GM21367 (cell line): Measurements from ENCODE around the gene ANLN.
"Not testable (repeated sequence)": the region's sequence is repeated elsewhere in the genome, so short reads cannot be mapped to it uniquely, and the experiment has no call there.

Experiments used
- ATAC-seq: cut with Tn5 transposase; IDR thresholded peaks from one replicate; pipeline ENCODE4 v1.9.1; 2021; ENCODE audit not compliant: unreplicated experiment

The ANLN gene

DNA sequence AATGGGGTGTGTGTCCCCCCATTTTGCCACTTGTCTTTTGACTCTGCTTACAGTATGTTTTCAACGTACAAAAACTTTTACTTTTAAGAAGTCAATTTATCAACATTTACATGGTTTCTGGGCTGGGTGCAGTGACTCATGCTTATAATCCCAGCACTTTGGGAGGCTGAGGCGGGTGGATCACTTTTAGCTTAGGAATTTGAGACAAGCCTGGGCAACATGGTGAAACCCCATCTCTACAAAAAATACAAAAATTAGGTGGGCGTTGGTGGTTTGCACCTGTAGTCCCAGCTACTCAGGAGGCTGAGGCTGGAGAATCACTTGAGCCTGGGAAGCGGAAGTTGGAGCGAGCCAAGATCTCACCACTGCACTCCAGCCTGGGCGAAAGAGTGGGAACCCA, 107.5 kb downstream of the ANLN start:
- ATAC-seq, result not testable (repeated sequence)

DNA sequence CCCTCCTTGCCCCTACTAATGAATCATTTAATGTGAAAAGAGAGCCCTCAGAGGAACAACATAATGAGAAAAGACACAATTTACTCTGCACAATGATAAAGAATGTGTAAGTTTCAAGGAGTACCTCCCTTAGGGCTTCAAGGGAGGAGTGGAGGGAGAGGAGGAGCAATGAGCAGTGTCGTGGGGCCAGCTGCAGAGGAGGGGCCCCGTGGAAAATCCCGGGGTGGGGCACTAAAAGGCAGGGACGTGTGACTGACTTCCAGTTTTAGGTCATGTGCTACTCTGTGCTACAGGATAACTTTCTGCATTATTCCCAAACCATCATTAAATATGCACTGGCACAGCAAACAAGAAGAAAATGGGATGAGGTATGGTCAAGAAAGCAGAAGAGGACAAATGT, 108.1 kb downstream of the ANLN start:
- ATAC-seq, result no peak
